ENCODE data around the gene MED1. TPM values are rescaled to one million over a fixed set of nuclear protein-coding genes. Genes with fewer than 3 reads are reported as not detected.
"Not testable (repeated sequence)": the region's sequence is repeated elsewhere in the genome, so short reads cannot be mapped to it uniquely, and the experiment has no call there.

Gene MED1
- polyA plus RNA-seq, 3 donors: 5.0 to 9.1 (median 7.6) TPM

GRCh38 chr17:39473310-39473709, 22.2 kb upstream of the MED1 start:
- no peak overlapping the region for H3K4me2 ChIP-seq (replicated peaks; ENCODE audit: extremely low read depth, low read length, poor library complexity, severe bottlenecking)
- Mint-ChIP-seq H3K36me3 (peaks cover 33 to 80% of the 10 kb centered on the region in 2 donors), H3K4me3 (no peak overlapping the region), H3K4me1 (no peaks in the 10 kb centered on the region), H3K27ac (no peak overlapping the region), H3K9me3 (peaks cover 0 to 3% (median 0%) of the 10 kb centered on the region in 7 donors), H3K27me3 (ENCODE audit: low read depth in 3 of 3) (no peaks in the 10 kb centered on the region)
- 100% methylated on average over 5 of the region's 7 CpGs for WGBS (ENCODE audit: insufficient coverage)
- peaks cover 60 to 83% of the 10 kb centered on the region in 2 donors for H3K36me3 ChIP-seq (replicated peaks in 1 of 2; ENCODE audit: control insufficient read depth in 1 of 2, insufficient read depth in 2 of 2, low read length in 2 of 2)
- H2AFZ ChIP-seq (ENCODE audit: insufficient read depth, low read depth, low read length, poor library complexity, severe bottlenecking): no peak overlapping the region
- H3K9ac ChIP-seq (ENCODE audit: insufficient read depth, low read length, poor library complexity, severe bottlenecking): no peak overlapping the region
- intact Hi-C loops (cut with micrococcal nuclease): no loop called here
- H3K79me2 ChIP-seq (ENCODE audit: insufficient read depth, low read length): peaks cover 61% of the 10 kb centered on the region
- no peak for TF ChIP-seq CTCF (IDR thresholded peaks at IDR 0.05)
- no peak overlapping the region for H3K4me3 ChIP-seq (replicated peaks in 1 of 3; ENCODE audit: low read depth in 2 of 3, low read length in 3 of 3)
- no peak overlapping the region for H3K27ac ChIP-seq (ENCODE audit: low read depth in 1 of 2, low read length in 2 of 2)
- peaks cover 48% of the 10 kb centered on the region for H4K20me1 ChIP-seq (ENCODE audit: insufficient read depth, low read length)
- no peaks in the 10 kb centered on the region for H3K27me3 ChIP-seq (ENCODE audit: control insufficient read depth in 2 of 2, insufficient read depth in 2 of 2, low read length in 2 of 2)
- H3K4me1 ChIP-seq (ENCODE audit: control insufficient read depth in 1 of 2, insufficient read depth in 2 of 2, low read length in 2 of 2): no peaks in the 10 kb centered on the region
- no peaks in the 10 kb centered on the region for H3K9me3 ChIP-seq (replicated peaks in 1 of 2; ENCODE audit: control insufficient read depth in 1 of 2, insufficient read depth in 1 of 2, low read length in 2 of 2)
- no peak for DNase-seq

DNA sequence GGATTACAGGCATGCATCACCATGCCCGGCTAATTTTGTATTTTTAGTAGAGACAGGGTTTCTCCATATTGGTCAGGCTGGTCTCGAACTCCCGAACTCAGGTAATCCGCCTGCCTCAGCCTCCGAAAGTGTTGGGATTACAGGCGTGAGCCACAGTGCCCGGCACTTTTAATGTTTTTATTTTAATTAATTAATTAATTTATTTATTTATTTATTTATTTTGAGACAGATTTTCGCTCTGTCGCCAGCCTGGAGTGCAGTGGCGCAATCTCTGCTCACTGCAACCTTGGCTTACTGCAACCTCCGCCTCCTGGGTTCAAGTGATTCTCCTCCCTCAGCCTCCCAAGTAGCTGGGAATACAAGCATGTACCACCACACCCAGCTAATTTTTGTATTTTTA, 17.5 kb upstream of the MED1 start:
- H4K20me1 ChIP-seq (ENCODE audit: insufficient read depth, low read length): peaks cover 77% of the 10 kb centered on the region
- peaks cover 15 to 21% of the 10 kb centered on the region in 2 donors for H3K4me1 ChIP-seq (ENCODE audit: control insufficient read depth in 1 of 2, insufficient read depth in 2 of 2, low read length in 2 of 2)
- H3K36me3 Mint-ChIP-seq: peaks cover 26 to 70% of the 10 kb centered on the region in 2 donors
- H3K4me3 ChIP-seq (replicated peaks in 1 of 3; ENCODE audit: low read depth in 2 of 3, low read length in 3 of 3); H3K4me2 ChIP-seq (replicated peaks; ENCODE audit: extremely low read depth, low read length, poor library complexity, severe bottlenecking); H3K27ac ChIP-seq (ENCODE audit: low read depth in 1 of 2, low read length in 2 of 2); DNase-seq; H3K9me3 Mint-ChIP-seq; H3K27ac Mint-ChIP-seq; H3K4me3 Mint-ChIP-seq; H3K27me3 ChIP-seq (ENCODE audit: control insufficient read depth in 2 of 2, insufficient read depth in 2 of 2, low read length in 2 of 2); H3K9me3 ChIP-seq (replicated peaks in 1 of 2; ENCODE audit: control insufficient read depth in 1 of 2, insufficient read depth in 1 of 2, low read length in 2 of 2); H2AFZ ChIP-seq (ENCODE audit: insufficient read depth, low read depth, low read length, poor library complexity, severe bottlenecking); intact Hi-C loops (cut with micrococcal nuclease); H3K27me3 Mint-ChIP-seq (ENCODE audit: low read depth in 3 of 3); H3K9ac ChIP-seq (ENCODE audit: insufficient read depth, low read length, poor library complexity, severe bottlenecking): not testable (repeated sequence)
- H3K79me2 ChIP-seq (ENCODE audit: insufficient read depth, low read length): peaks cover 95% of the 10 kb centered on the region
- peaks cover 32 to 70% of the 10 kb centered on the region in 2 donors for H3K36me3 ChIP-seq (replicated peaks in 1 of 2; ENCODE audit: control insufficient read depth in 1 of 2, insufficient read depth in 2 of 2, low read length in 2 of 2)
- no CpG with 5 or more reads among the region's 11 CpGs for WGBS (ENCODE audit: insufficient coverage)
- H3K4me1 Mint-ChIP-seq: peaks cover 26% of the 10 kb centered on the region

- H4K20me1 ChIP-seq (ENCODE audit: insufficient read depth, low read length): peaks cover 74% of the 10 kb centered on the region
- intact Hi-C loops (cut with micrococcal nuclease); H3K27me3 ChIP-seq (ENCODE audit: control insufficient read depth in 2 of 2, insufficient read depth in 2 of 2, low read length in 2 of 2); H3K9me3 Mint-ChIP-seq; H2AFZ ChIP-seq (ENCODE audit: insufficient read depth, low read depth, low read length, poor library complexity, severe bottlenecking); DNase-seq; H3K27me3 Mint-ChIP-seq (ENCODE audit: low read depth in 3 of 3); H3K9me3 ChIP-seq (replicated peaks in 1 of 2; ENCODE audit: control insufficient read depth in 1 of 2, insufficient read depth in 1 of 2, low read length in 2 of 2): not testable (repeated sequence)
- H3K27ac ChIP-seq (ENCODE audit: low read depth in 1 of 2, low read length in 2 of 2): peak overlapping the region in 1 of 2 donors; percentile 41
- peaks cover 85% of the 10 kb centered on the region for H3K79me2 ChIP-seq (ENCODE audit: insufficient read depth, low read length)
- peak overlapping the region; percentile 79 for H3K4me2 ChIP-seq (replicated peaks; ENCODE audit: extremely low read depth, low read length, poor library complexity, severe bottlenecking)
- Mint-ChIP-seq H3K27ac (peak overlapping the region in 2 of 7 donors; percentile 40 to 48), H3K4me3 (peak overlapping the region; percentile 50 to 100), H3K36me3 (peaks cover 8 to 39% of the 10 kb centered on the region in 2 donors), H3K4me1 (peaks cover 40% of the 10 kb centered on the region)
- 100% methylated on average over 3 of the region's 11 CpGs for WGBS (ENCODE audit: insufficient coverage)
- peaks cover 24 to 34% of the 10 kb centered on the region in 2 donors for H3K4me1 ChIP-seq (ENCODE audit: control insufficient read depth in 1 of 2, insufficient read depth in 2 of 2, low read length in 2 of 2)
- peak overlapping the region in 1 of 3 experiments; percentile 97 for H3K4me3 ChIP-seq (replicated peaks in 1 of 3; ENCODE audit: low read depth in 2 of 3, low read length in 3 of 3)
- H3K36me3 ChIP-seq (replicated peaks in 1 of 2; ENCODE audit: control insufficient read depth in 1 of 2, insufficient read depth in 2 of 2, low read length in 2 of 2): peaks cover under 1 to 32% of the 10 kb centered on the region in 2 donors
- H3K9ac ChIP-seq (ENCODE audit: insufficient read depth, low read length, poor library complexity, severe bottlenecking): peak overlapping the region; percentile 94
Observed at GRCh38 chr17:39464639-39465181, 13.6 kb upstream of the MED1 start.

Data from CD14-positive monocyte (primary cell).